Dedifferentiated amniotic fluid mesenchymal stem cell (primary cell): ENCODE data around the gene FMN2.
"Not testable (repeated sequence)": the region's sequence is repeated elsewhere in the genome, so short reads cannot be mapped to it uniquely, and the experiment has no call there.

Source experiments
- DNase-seq: peaks from one replicate; pipeline ENCODE4 v3.0.0-alpha.2; 2016; ENCODE audit errors: extremely low spot score

The FMN2 gene

DNA sequence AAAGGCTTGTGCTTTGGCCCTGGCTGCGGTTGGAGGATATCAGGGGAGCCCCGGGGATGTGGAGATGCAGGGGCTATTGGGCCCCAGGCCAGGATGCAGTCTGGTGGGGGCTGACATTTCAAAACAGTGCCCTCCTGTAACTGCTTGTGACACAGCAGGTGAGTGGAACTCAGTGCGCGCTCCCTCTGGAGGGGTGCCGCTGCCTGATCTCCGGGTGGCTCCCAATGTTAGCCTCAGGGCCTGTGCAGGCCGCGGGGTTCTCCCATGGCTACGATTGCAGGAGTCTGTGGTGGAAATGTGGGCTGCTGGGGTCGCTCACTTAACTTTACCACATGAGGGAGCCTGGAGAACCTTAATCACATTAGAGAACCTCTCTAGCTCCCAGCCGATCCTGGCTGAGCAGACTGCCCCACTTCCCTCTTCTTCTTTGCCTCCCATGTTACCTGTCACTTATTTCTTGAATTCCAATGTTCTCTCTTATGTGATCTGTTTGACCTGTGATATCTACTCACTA lies 163.2 kb downstream of the FMN2 start:
- DNase-seq: no peak

DNA sequence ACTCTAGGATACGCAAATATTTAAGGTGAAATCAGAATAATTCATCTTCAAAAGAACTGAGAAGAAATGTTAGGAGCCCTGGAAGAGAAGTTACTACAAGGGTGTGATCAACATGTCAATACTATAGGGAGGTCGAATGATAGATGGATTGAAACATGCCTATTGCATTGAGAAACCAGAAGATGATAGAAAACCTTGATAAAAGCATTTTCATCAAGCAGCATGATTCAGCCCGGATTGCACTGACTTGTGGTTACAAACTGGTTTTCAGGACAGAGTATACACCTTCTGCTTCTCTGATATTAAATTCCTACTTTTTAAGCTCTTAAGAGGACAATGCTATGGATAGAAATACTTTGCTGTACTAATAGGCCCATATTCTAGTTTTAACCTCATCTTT lies 164.2 kb downstream of the FMN2 start:
- no peak for DNase-seq

DNA sequence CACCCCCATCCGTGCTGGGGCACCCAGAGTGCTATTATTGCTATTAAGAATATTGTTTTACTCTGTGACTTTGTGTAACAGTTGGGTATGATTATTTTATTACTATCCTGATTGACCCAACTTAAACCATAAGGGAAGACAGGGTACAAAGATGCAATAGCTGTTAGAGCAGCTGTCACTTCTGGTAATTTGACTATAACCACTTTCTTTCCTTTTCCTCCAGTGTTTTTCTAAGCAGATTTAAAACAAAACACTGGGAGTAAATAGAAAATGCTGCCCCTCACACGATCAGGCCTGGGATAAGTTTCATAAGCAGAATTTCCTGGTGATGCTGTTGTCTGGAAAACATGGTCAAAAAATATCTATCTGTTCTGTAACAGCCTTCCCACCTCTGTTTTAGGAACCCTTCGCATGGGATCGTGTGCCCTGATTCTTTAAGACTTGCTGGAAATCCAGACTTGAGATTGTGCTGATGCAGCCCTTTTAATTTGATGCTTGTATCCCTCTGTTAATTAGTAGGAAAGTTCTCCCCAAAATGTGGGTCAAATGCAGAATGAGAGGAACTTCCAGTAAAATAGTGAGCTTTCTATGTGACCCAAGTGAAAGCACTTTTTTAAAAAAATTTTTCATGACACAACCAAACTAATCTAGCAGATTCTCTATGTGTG lies 165.3 kb downstream of the FMN2 start:
- no peak for DNase-seq

DNA sequence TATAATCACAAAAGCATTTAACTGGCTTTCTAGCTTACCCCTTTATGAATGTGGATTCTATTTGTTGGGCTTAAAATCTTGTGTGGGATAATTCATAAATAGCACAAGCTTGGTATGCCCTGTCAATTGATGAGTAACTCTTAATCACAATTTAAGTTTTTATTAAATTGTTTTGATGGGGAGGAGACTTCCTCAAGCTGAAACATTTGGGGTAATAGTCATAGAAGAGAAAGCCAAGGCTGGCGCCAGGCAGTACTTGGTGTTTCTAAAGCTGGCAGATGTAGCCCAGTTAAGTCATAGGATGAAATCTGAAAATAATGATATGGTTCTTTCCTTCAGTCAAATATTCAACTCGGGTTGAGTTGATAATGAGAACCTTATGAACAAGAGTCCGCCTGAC lies 167.2 kb downstream of the FMN2 start:
- DNase-seq: peak; percentile 89

DNA sequence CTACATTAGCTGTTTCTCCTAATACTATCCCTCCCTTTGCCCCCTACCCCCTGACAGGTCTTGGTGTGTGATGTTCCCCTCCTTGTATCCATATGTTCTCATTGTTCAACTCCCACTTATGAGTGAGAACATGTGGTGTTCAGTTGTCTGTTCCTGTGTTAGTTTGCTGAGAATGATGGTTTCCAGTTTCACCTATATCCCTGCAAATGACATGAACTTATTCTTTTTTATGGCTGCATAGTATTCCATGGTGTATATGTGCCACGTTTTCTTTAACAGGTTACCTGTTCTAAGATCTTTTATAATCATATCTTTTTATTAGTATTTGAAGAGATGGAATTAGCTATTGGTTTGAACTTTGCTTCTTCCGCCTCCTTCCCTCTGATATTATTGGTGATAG lies 172.8 kb downstream of the FMN2 start:
- DNase-seq: not testable (repeated sequence)

DNA sequence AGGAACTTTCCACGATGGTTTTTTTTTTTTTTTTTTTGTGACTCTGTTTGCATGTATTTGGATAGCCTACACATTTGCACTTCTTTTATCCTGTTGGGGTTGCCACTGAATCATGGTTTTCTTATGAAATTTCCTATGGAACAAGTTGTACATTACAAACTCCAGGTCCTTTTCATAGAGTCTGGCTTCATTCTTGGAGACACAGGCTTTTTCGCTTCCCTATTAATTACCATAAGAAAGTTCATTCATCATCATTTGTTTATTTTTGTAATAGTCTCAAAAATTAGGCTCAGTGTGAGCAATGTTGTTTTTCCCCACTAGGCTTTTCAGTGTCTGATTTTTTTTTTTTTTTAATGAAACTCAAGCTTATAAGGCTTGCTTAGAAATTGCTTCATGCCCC lies 179.4 kb downstream of the FMN2 start:
- DNase-seq: no peak

DNA sequence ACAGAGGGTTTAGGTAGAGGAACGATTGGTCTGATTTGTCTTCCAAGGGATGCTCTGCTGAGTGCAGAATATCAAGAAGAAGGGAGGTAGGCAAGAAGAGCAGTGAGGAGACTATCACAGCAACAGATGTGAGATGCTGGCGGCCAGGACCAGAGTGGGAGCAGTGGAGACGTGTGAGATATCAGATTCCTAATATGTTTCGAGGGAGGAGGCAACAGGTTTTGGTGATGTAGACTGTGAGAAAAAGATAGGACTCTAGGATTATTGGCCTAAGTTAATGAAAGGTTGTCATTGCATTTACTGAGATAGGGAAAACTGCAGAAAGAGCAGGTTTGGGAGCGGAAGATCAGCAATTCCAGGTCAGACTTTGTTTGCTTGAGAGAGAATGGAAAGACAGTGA lies 182.9 kb downstream of the FMN2 start:
- DNase-seq: no peak

DNA sequence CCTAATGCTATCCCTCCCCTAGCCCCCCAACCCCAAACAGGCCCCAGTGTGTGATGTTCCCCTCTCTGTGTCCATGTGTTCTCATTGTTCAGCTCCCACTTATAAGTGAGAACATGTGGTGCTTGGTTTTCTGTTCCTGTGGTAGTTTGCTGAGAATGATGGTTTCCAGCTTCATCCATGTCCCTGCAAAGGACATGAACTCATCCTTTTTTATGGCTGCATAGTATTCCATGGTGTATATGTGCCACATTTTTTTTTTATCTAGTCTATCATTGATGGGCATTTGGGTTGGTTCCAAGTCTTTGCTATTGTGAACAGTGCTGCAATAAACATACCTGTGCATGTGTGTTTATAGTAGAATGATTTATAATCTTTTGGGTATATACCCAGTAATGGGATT lies 183.5 kb downstream of the FMN2 start:
- DNase-seq: not testable (repeated sequence)

DNA sequence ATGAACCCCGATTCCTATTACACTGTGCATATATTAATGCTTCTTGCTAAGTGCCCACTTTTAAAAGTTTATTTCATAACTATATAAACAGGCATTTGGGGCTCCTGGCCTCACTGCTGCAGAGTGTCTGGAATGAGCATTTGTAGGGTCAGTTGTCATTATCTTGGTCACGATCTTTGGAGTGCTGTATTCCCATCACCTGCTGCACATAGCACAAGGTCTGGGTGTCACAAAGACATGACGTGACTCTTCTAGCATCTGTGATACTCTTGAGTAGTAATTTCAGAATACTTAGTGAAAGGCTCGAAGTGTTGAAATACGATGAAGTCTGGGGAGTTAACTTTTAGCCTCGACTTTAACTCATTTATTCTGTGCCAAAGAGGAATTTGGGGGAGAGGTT lies 186.4 kb downstream of the FMN2 start:
- DNase-seq: no peak

DNA sequence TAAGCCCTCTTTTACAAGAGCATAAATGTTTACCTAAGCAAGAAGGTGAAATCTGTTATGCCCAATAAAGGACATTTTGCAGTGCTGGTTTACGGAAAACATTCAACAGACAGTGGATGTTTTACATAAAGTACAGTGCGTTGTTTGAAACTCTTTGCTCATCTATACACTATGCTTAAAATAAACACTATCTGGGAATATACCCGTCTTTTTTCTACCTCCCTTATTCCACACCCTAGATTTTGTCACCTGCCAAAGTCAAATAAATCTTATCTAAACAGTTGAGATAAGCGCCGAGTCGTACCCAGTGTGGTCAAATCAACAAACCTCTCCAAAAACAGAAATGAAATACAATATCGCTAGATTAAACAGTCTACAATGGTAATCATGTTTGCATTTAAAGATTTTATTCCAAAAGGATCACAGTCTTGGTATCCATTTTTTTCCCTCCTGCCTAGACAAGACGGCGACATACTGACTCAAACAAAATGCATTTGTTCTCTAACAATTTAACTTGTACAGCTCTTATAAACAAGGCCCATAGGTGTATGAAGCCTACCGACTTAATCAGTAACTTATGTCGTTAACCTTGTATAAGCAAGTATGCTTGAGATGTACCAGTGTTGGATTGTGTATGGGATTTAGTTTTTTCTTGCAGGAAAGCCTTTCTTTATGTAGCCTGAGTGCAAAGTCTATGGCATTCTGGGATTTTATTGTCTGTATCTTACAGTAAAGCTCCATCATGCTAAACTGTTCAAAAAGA lies 189.1 kb downstream of the FMN2 start:
- DNase-seq: no peak

DNA sequence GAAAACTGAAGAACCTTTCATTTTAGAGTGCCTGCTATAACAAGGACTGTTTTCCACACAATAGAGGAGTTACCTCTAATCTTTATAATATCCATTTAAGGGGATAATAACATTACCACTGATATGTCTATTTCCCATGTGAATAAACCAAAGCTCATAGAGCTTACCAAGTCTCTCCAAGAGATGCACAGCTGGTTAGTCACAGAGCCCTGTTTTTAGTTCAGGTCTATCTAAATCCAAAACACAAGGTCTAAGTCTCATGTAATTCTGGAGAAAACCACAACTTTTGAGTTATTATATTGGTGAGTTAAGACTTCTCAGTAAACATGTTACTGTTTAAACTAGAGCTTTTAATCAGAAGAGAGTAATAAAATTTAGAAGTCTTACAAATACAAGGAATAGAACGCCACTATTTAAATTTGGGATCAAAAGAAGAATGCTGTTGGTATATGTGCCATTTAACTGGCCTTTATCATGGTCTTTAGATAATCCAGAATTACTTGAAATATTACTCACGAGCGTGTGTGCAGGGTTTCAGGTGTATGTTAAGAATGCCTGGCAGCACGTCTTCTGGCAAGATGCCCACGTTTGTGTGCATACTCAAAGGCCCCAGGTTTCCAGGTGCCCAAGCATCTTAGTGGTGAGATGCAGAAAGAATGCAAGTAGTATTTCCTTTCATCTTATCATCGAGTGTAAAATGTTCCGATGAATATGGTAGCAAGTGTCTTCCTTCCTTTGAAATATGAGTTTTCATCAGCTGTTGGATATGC lies 190.6 kb downstream of the FMN2 start:
- no peak for DNase-seq

DNA sequence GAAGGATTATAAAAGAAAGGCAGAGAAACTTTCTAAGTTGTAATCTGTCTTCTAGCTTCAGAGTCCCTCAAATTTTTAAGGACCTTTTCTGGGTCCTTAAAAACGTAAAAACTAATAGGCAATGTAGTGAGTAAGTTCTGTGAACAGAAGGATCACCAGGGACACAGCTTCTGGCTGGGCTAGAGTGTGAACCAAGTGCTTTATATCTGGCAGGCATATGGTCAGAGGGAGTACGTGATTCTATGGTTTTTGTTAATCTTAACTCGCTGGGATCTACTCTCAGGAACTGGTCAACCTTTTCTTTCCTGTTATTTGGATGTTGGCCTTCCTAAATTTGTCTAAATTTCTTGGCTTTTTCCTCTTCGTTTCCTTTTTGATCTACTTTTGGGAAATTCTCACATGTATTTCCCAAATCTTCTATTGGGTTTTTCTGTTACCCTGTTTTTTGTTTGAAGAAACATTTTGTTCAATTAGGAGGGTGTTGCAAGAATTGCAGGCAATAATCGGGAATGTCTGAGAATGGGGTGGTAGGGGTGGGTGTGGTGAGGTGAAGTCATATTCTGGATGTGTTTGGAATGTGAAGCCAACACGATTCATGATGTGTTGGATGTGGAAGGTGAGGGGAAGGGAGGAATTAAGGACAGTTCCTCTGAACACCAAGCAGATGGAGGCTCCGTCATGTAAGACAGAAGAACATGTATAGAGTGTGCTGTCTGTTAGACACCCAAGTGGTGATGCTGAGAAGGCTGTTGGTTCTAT lies 193.2 kb downstream of the FMN2 start:
- DNase-seq: no peak

DNA sequence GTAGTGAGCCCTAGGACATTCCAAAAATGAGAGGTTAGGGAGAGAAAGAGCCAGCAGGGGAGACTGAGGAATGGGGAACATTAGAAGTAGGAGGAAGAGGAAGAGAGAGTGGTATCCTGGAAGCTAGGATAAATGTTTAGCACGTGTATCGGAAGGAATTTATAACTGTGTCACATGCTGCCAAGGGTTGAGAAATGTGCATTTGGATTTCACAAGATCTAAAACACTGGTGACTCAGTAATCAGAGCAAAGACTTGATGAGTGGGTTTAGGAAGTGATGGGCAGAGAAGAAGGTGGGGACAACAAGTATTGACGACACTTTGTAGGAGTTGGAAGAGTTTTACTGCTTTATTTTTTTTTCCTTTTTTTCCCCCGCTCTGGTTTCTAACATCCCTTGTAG lies 193.9 kb downstream of the FMN2 start:
- DNase-seq: no peak

DNA sequence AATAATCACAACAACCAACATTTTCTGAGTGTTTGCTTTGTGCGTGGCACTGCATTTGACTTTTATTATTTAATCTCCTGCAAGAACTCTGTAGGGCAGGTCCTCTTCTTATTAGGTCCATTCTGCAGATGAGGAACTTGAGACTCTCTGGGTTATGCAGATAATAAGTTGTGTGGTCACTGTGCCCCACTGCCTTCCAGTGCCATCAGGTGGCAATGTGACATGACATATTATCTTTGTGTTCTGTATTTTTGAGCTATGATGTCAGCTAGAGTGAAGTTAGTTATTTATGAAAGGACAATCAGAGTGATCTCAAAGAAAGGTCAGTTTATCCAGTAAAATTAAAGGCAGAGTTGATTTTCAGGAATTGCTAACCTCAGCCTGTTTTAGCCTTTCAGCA lies 196.0 kb downstream of the FMN2 start:
- no peak for DNase-seq

DNA sequence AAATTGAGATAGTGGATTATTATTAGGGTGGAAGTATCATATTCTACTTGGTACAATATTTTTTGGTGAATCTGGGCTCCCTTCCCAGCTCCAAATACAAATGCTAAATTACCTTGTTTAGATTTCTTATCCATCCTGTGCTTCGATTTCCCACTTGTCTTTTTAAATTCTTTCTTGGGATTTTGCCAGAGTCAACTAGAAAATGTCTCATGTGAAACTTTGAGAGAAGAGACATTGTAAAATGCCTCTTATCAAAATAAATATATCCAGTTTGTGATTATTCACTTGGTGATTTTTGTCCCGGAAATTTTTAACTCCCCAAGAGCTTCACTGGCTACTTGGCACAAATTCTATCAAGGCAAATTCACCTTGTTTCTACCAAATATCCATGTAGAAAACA lies 202.0 kb downstream of the FMN2 start:
- DNase-seq: no peak

DNA sequence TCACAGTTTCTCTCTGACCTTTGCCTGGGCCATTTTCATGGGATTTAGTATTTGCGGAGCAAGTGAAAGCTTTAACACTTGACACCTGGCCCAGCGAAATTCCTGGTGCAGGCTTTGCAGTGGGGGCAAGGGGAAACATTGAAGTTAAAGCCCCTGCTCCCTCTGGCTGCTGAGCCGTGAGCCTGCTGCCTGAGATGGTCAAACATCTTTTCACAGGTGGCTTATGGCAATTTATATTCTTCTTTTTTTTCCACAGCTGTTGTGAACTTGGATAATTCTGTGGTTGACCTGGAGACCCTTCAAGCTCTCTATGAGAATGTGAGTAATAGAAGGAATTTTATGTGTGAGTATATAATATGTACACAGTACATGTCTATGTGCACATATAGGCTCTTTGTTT lies 202.9 kb downstream of the FMN2 start:
- no peak for DNase-seq

DNA sequence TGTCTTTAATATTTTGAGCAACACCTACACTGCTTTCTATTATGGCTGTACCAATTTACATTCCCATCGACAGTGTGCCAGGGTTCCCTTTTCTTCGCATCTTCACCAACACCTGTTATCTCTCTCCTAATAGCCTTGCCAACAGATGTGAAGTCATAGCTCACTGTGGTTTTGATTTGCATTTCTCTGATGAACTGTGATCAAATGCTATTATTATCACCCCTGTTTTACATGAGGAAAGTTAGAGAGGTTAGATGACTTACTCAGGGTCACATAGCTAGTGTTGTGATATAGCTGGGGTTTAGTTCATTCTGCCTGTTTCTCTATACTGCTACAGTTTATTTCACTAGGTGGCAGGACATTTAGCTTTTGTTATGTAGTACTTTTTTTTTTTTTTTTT lies 204.1 kb downstream of the FMN2 start:
- no peak for DNase-seq

DNA sequence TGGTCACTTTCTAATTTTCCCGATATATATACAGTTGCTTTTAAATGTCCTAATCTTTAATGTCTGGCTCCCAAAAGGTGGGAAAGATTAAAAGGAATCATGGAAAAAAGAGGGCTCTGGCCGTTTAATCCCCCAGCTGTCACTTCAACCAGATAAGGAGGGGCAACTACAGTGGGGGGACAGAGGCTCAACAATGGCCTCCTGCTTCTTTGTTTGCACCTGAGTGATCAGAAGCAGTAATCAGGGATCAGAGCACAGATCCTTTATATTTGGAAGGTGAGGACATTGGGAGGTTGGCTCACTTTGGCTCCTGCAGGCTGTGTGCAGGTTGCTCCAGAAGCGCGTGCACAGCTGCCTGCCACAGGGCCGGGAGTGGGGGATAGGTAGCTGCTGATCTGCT lies 212.8 kb downstream of the FMN2 start:
- no peak for DNase-seq

DNA sequence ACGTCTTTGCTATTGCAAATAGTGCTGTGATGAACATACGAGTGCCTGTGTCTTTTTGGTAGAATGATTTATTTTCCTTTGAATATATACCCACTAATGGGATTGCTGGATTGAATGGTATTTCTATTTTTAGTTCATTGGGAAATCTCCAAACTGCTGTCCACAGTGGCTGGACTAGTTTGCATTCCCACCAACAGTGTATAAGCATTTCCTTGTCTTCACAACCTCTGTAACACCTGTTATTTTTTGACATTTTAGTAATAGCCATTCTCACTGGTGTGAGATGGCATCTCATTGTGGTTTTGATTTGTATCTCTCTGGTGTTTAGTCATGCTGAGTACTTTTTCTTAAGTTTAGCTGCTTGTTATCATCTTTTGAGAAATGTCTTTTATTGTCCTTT lies 215.0 kb downstream of the FMN2 start:
- DNase-seq: no peak

DNA sequence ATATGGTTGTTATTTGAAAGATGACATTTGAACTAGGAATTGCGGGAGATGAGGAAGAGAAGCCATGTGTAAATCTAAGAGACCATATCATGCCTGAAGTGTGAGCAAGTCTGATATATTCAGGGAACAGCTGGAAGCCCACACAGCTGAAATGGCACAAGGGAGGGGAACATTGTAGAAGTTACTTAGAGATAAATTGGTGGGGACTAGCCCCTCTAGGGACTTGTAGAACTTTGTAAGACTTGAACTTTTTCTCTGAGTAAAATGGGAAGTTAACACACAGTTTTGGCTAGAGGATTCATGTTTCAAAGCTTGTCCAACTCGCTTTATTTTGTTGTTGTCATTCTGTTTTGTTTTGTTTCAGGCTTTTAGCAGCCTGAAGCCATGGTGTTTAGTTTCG lies 216.4 kb downstream of the FMN2 start:
- DNase-seq: no peak

DNA sequence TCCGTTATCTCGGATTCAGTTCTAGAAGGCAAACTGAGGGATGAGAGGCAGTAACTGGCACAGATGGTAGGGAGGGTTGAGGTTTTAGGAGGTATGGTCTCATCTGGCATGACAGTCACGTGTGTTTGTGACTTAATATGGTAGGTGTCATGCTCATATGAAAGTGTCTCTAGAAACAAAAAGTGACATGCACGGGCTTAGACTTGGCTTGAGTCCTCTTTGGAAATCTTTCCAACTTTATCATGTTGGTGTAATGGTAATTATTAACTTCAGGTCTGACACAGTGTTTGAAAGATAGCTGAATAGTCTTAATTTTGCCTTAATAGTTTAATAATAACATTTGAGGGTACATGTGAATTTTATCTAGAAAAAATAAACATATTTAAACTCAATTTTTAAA lies 218.1 kb downstream of the FMN2 start:
- no peak for DNase-seq
